Measurements from ENCODE around the gene HSD3B7.
A peak's percentile ranks its signal among the peaks of the same experiment; 100 is the strongest.

Gene HSD3B7

GRCh38 chr16:31004658-31005057 is 19.7 kb downstream of the HSD3B7 start:
- H3K4me3 ChIP-seq (replicated peaks in 1 of 2; ENCODE audit: low read depth in 2 of 2, low read length in 2 of 2): no peak overlapping the region
- no peak for DNase-seq (ENCODE audit: low read depth in 2 of 2)
- no peak for TF ChIP-seq CTCF (IDR thresholded peaks at IDR 0.05; ENCODE audit: low read depth, low read length)

- DNase-seq (ENCODE audit: low read depth in 2 of 2): peak in 1 of 2 donors; percentile 47
- no peak overlapping the region for H3K4me3 ChIP-seq (replicated peaks in 1 of 2; ENCODE audit: low read depth in 2 of 2, low read length in 2 of 2)
- no peak for TF ChIP-seq CTCF (IDR thresholded peaks at IDR 0.05; ENCODE audit: low read depth, low read length)
Observed at GRCh38 chr16:31005350-31006085, 20.5 kb downstream of the HSD3B7 start.

- no peak for DNase-seq (ENCODE audit: low read depth in 2 of 2)
- no peak for TF ChIP-seq CTCF (IDR thresholded peaks at IDR 0.05; ENCODE audit: low read depth, low read length)
- no peak overlapping the region for H3K4me3 ChIP-seq (replicated peaks in 1 of 2; ENCODE audit: low read depth in 2 of 2, low read length in 2 of 2)
Observed at GRCh38 chr16:31006086-31006385, 21.0 kb downstream of the HSD3B7 start.

GRCh38 chr16:31006589-31006988 is 21.6 kb downstream of the HSD3B7 start:
- no peak for TF ChIP-seq CTCF (IDR thresholded peaks at IDR 0.05; ENCODE audit: low read depth, low read length)
- H3K4me3 ChIP-seq (replicated peaks in 1 of 2; ENCODE audit: low read depth in 2 of 2, low read length in 2 of 2): no peak overlapping the region
- no peak for DNase-seq (ENCODE audit: low read depth in 2 of 2)

- DNase-seq (ENCODE audit: low read depth in 2 of 2): no peak
- TF ChIP-seq CTCF (IDR thresholded peaks at IDR 0.05; ENCODE audit: low read depth, low read length): no peak
- no peak overlapping the region for H3K4me3 ChIP-seq (replicated peaks in 1 of 2; ENCODE audit: low read depth in 2 of 2, low read length in 2 of 2)
Observed at GRCh38 chr16:31007684-31008083, 22.7 kb downstream of the HSD3B7 start.

GRCh38 chr16:31008149-31008548 is 23.1 kb downstream of the HSD3B7 start:
- no peak for TF ChIP-seq CTCF (IDR thresholded peaks at IDR 0.05; ENCODE audit: low read depth, low read length)
- H3K4me3 ChIP-seq (replicated peaks in 1 of 2; ENCODE audit: low read depth in 2 of 2, low read length in 2 of 2): no peak overlapping the region
- peak in 1 of 2 donors; percentile 61 for DNase-seq (ENCODE audit: low read depth in 2 of 2)

- H3K4me3 ChIP-seq (replicated peaks in 1 of 2; ENCODE audit: low read depth in 2 of 2, low read length in 2 of 2): no peak overlapping the region
- TF ChIP-seq CTCF (IDR thresholded peaks at IDR 0.05; ENCODE audit: low read depth, low read length): no peak
- no peak for DNase-seq (ENCODE audit: low read depth in 2 of 2)
Observed at GRCh38 chr16:31008551-31008950, 23.5 kb downstream of the HSD3B7 start.

All from cardiac fibroblast (primary cell).